GM12892 (cell line): ENCODE results near the gene ADTRP.

ENCODE experiments used
- POLR2A ChIP-seq: IDR thresholded peaks from 2 replicates; pipeline ENCODE4 v1.6.1; 2011; ENCODE audit warnings: low read depth, low read length, control low read depth
- POLR2AphosphoS5 ChIP-seq: IDR thresholded peaks from 2 replicates; pipeline ENCODE4 v1.6.1; 2011; ENCODE audit warnings: low read depth, low read length, control low read depth

DNA sequence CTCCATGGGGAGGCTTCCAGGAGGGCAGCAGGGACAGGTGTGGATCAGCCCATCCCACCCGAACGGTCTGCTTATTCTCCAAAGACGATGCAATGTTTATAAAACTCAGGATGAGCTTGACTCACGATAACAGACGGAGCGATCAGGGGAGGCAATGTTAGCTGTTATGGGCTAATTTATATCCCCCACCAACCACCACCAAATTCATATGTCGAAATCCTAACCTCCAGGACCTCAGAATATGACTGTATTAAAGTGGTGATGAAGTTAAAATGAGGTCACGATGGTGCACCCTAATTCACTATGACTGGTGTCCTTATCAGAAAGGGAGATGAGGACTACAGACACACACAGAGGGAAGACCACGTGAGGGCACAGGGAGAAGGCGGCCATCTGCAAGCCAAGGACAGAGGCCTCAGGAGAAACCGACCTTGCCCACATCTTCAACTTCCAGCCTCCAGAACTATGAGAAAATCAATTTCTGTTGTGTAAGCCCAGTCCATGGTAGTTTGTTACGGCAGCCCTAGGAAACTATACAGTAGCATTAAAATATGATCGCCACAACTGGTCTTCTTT is 7.0 kb downstream of the ADTRP start:
- TF ChIP-seq POLR2A = no peak
- TF ChIP-seq POLR2AphosphoS5 = no peak
